Hepatocyte (in vitro differentiated cells): ENCODE results near the gene ABCB10. TPM values are rescaled to one million over a fixed set of nuclear protein-coding genes. Genes with fewer than 3 reads are reported as not detected.

ENCODE experiments used
- DNase-seq: peaks from one replicate; pipeline ENCODE4 v3.0.0-alpha.2; 2016; ENCODE audit warnings: low spot score
- H2AFZ ChIP-seq: fragments of 200-600 bp; sonication (generic); 2 replicates; pipeline ENCODE4 v1.6.0; 2016; ENCODE audit warnings: antibody characterized with exemption, mild to moderate bottlenecking
- H3K27ac ChIP-seq: fragments of 200-600 bp; sonication (generic); 2 replicates; pipeline ENCODE4 v1.5.1; 2016; ENCODE audit warnings: mild to moderate bottlenecking
- H3K27me3 ChIP-seq: fragments of 200-600 bp; sonication (generic); 2 replicates; pipeline ENCODE4 v1.6.1; 2016
- H3K36me3 ChIP-seq: fragments of 200-600 bp; sonication (generic); replicated peaks from 2 replicates; pipeline ENCODE4 v1.5.1; 2016; ENCODE audit warnings: low read depth; ENCODE audit not compliant: insufficient read depth
- H3K4me1 ChIP-seq: fragments of 200-600 bp; sonication (generic); 2 replicates; pipeline ENCODE4 v1.5.1; 2016; ENCODE audit warnings: mild to moderate bottlenecking, moderate library complexity; ENCODE audit not compliant: insufficient read depth
- H3K4me2 ChIP-seq: fragments of 200-600 bp; sonication (generic); 2 replicates; pipeline ENCODE4 v1.6.0; 2016
- H3K4me3 ChIP-seq: fragments of 200-600 bp; sonication (generic); 2 replicates; pipeline ENCODE4 v1.5.1; 2016; ENCODE audit warnings: mild to moderate bottlenecking
- H3K79me2 ChIP-seq: fragments of 200-600 bp; sonication (generic); 2 replicates; pipeline ENCODE4 v1.6.0; 2017; ENCODE audit warnings: mild to moderate bottlenecking
- H3K9me2 ChIP-seq: fragments of 200-600 bp; sonication (generic); replicated peaks from 2 replicates; pipeline ENCODE4 v1.6.0; 2017; ENCODE audit warnings: mild to moderate bottlenecking; ENCODE audit not compliant: insufficient read depth
- H3K9me3 ChIP-seq: fragments of 200-600 bp; sonication (generic); 2 replicates; pipeline ENCODE4 v1.5.1; 2016; ENCODE audit warnings: low read depth, mild to moderate bottlenecking
- H4K20me1 ChIP-seq: fragments of 200-600 bp; sonication (generic); 2 replicates; pipeline ENCODE4 v1.6.0; 2016; ENCODE audit warnings: mild to moderate bottlenecking; ENCODE audit not compliant: insufficient read depth, poor library complexity, severe bottlenecking
- CTCF ChIP-seq: fragments of 200-600 bp; sonication (generic); IDR thresholded peaks from 2 replicates; pipeline ENCODE4 v1.5.1; 2016; ENCODE audit warnings: antibody characterized with exemption, mild to moderate bottlenecking; ENCODE audit not compliant: poor library complexity
- EZH2 ChIP-seq: fragments of 200-600 bp; sonication (generic); IDR thresholded peaks from 2 replicates; pipeline ENCODE4 v1.6.1; 2016; ENCODE audit warnings: antibody characterized with exemption, mild to moderate bottlenecking, borderline replicate concordance
- EZH2phosphoT487 ChIP-seq: fragments of 200-600 bp; sonication (generic); IDR thresholded peaks from one replicate; pipeline ENCODE4 v1.6.1; 2018; ENCODE audit warnings: antibody characterized with exemption, mild to moderate bottlenecking, low read depth, moderate library complexity; ENCODE audit not compliant: unreplicated experiment, severe bottlenecking
- WGBS: methylation state at CpG from one replicate; pipeline ENCODE4 v1.1.6; 2016; ENCODE audit warnings: low lambda C conversion rate; ENCODE audit errors: missing lambda C conversion rate; 5-methylcytosine and 5-hydroxymethylcytosine counted together
- polyA plus RNA-seq: library from polyadenylated mRNA; unstranded; fragments of >200 nt; fragmentation: Nextera tagmentation; extraction: Ambion mirVana; gene quantifications from 2 replicates; pipeline ENCODE4 v1.2.1, GENCODE V29; 2016
- total RNA-seq: library from RNA; depleted of rRNA; stranded (reverse); fragments of >200 nt; gene quantifications from 2 replicates; pipeline ENCODE4 v1.2.3, GENCODE V29; 2014

ABCB10 gene
- total and polyA plus RNA-seq, 2 experiments from 2014 or later = 23.4 to 33.3 TPM

GRCh38 chr1:229547542-229547941 lies 11.0 kb downstream of the ABCB10 start:
- Histone ChIP-seq H3K27me3 (no peaks in the 10 kb centered on the region), H3K4me1 (no peaks in the 10 kb centered on the region), H3K4me2 (no peak overlapping the region), H3K27ac (no peak overlapping the region), H3K9me3 (no peaks in the 10 kb centered on the region), H3K4me3 (no peak overlapping the region), H3K79me2 (peaks cover 46% of the 10 kb centered on the region), H3K36me3 (no peaks in the 10 kb centered on the region), H4K20me1 (peaks cover 14% of the 10 kb centered on the region), H2AFZ (no peak overlapping the region), H3K9me2 (no peaks in the 10 kb centered on the region)
- no peak for DNase-seq
- 97% methylated on average over 7 of the region's 7 CpGs for WGBS
- no peak for TF ChIP-seq EZH2
- no peak for TF ChIP-seq EZH2phosphoT487
- no peak for TF ChIP-seq CTCF

GRCh38 chr1:229544587-229544986 lies 13.9 kb downstream of the ABCB10 start:
- Histone ChIP-seq H2AFZ (no peak overlapping the region), H3K9me3 (no peaks in the 10 kb centered on the region), H3K4me1 (peaks cover 8% of the 10 kb centered on the region), H3K27ac (no peak overlapping the region), H4K20me1 (peaks cover 6% of the 10 kb centered on the region), H3K9me2 (no peaks in the 10 kb centered on the region), H3K79me2 (peaks cover 17% of the 10 kb centered on the region), H3K27me3 (no peaks in the 10 kb centered on the region), H3K4me2 (no peak overlapping the region), H3K4me3 (no peak overlapping the region), H3K36me3 (no peaks in the 10 kb centered on the region)
- no peak for DNase-seq
- WGBS = 100% methylated on average over 1 of the region's 1 CpG
- no peak for TF ChIP-seq EZH2phosphoT487
- no peak for TF ChIP-seq CTCF
- no peak for TF ChIP-seq EZH2

GRCh38 chr1:229539863-229540506 lies 18.5 kb downstream of the ABCB10 start:
- no peak overlapping the region for H3K4me3 ChIP-seq
- peak overlapping the region; percentile 84 for H3K27ac ChIP-seq
- H4K20me1 ChIP-seq = no peaks in the 10 kb centered on the region
- H3K9me3 ChIP-seq = no peaks in the 10 kb centered on the region
- no peaks in the 10 kb centered on the region for H3K9me2 ChIP-seq
- H3K4me2 ChIP-seq = no peak overlapping the region
- H3K4me1 ChIP-seq = peaks cover 8% of the 10 kb centered on the region
- DNase-seq = peak; percentile 53
- no peak for TF ChIP-seq CTCF
- no peak for TF ChIP-seq EZH2phosphoT487
- no peak for TF ChIP-seq EZH2
- H3K79me2 ChIP-seq = no peaks in the 10 kb centered on the region
- no peak overlapping the region for H2AFZ ChIP-seq
- 79% methylated on average over 6 of the region's 6 CpGs for WGBS
- peaks cover 4% of the 10 kb centered on the region for H3K36me3 ChIP-seq
- no peaks in the 10 kb centered on the region for H3K27me3 ChIP-seq
